ENCODE data around the gene SH3PXD2A. TPM values are rescaled to one million over a fixed set of nuclear protein-coding genes. Genes with fewer than 3 reads are reported as not detected.

SH3PXD2A gene
- total RNA-seq, 1 experiment from 2014 or later = 4.5 TPM

DNA sequence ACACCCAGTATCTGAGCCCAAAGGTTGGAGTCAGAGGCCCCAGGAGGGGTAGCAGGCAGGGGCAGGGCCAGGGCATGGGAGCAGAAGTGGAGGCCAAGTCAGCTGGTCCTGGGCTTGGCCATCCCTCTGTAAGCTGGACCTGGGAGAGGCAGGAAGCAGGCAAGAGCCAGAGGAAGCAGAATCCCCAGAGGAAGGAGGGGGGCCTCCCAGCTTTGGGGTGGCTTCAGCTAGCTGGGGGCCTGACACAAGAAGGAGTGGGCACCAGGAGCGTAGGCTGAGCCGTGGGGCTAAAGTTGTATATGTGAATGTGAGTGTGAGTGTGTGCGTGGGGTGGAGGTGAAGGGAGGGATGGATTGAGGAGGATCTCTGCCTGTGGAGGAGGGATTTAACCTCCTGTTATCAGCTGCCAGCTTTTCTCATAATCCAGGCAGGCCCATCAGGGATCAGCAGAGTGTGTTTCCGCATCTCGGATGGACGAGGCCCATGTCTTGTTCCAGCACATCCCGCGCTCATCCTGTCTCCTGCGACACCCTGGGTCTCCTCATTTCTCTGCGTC lies 307.9 kb downstream of the SH3PXD2A start:
- H3K79me1 ChIP-seq (ENCODE audit: insufficient read depth, low read depth, low read length, poor library complexity, severe bottlenecking) = no peaks in the 10 kb centered on the region
- Mint-ChIP-seq H3K27ac (no peak overlapping the region; a peak in 1 of 7 replicates), H3K4me3 (no peak overlapping the region), H3K9me3 (no peaks in the 10 kb centered on the region), H3K4me1 (peaks cover 14 to 35% of the 10 kb centered on the region in 2 experiments), H3K36me3 (ENCODE audit: insufficient read depth in 1 of 3, low read depth in 3 of 3) (no peaks in the 10 kb centered on the region), H3K27me3 (ENCODE audit: low read depth) (peaks cover 9% of the 10 kb centered on the region)
- no peak overlapping the region for H3K23ac ChIP-seq (ENCODE audit: insufficient read length, low read depth, low read length)
- H3K9ac ChIP-seq (ENCODE audit: extremely low read depth, insufficient read length, low read length) = no peak overlapping the region
- no peaks in the 10 kb centered on the region for H3K23me2 ChIP-seq (ENCODE audit: insufficient read length, low read depth, low read length, poor library complexity, severe bottlenecking)
- H4K8ac ChIP-seq (replicated peaks; ENCODE audit: insufficient read length, low read depth, low read length) = no peak overlapping the region
- no peak overlapping the region for H3K4me2 ChIP-seq (ENCODE audit: insufficient read depth, insufficient read length, low read length)
- H4K91ac ChIP-seq (ENCODE audit: insufficient read length, low read depth, low read length) = no peak overlapping the region
- H2BK12ac ChIP-seq (ENCODE audit: insufficient read length, low read depth, low read length) = no peak overlapping the region
- H2AFZ ChIP-seq (ENCODE audit: low read length) = no peak overlapping the region
- no peak overlapping the region for H3K27ac ChIP-seq (ENCODE audit: insufficient read length, low read depth, low read length)
- H3K79me2 ChIP-seq (ENCODE audit: insufficient read depth, low read length) = no peaks in the 10 kb centered on the region
- peaks cover 4% of the 10 kb centered on the region; the same call in 1 of the 2 replicates for H3K4me1 ChIP-seq (ENCODE audit: insufficient read depth, low read length)
- no peak overlapping the region for H2BK120ac ChIP-seq (ENCODE audit: low read depth, low read length, poor library complexity, severe bottlenecking)
- no peak overlapping the region for H3K56ac ChIP-seq (ENCODE audit: insufficient read length, low read depth, low read length)
- no peak overlapping the region for H3K18ac ChIP-seq (ENCODE audit: insufficient read length, low read depth, low read length)
- no peaks in the 10 kb centered on the region for H3K27me3 ChIP-seq (ENCODE audit: insufficient read depth, low read length)
- no peak overlapping the region for H4K5ac ChIP-seq (ENCODE audit: insufficient read length, low read depth, low read length)
- H3K9me3 ChIP-seq (ENCODE audit: control insufficient read depth, low read depth, low read length) = no peaks in the 10 kb centered on the region
- no peaks in the 10 kb centered on the region for H4K20me1 ChIP-seq (ENCODE audit: control insufficient read depth, insufficient read depth, insufficient read length)
- TF ChIP-seq, protein P1, sequence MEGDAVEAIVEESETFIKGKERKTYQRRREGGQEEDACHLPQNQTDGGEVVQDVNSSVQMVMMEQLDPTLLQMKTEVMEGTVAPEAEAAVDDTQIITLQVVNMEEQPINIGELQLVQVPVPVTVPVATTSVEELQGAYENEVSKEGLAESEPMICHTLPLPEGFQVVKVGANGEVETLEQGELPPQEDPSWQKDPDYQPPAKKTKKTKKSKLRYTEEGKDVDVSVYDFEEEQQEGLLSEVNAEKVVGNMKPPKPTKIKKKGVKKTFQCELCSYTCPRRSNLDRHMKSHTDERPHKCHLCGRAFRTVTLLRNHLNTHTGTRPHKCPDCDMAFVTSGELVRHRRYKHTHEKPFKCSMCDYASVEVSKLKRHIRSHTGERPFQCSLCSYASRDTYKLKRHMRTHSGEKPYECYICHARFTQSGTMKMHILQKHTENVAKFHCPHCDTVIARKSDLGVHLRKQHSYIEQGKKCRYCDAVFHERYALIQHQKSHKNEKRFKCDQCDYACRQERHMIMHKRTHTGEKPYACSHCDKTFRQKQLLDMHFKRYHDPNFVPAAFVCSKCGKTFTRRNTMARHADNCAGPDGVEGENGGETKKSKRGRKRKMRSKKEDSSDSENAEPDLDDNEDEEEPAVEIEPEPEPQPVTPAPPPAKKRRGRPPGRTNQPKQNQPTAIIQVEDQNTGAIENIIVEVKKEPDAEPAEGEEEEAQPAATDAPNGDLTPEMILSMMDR (conservative IDR thresholded peaks at IDR 0.05) = no peak
- no peak overlapping the region for H2BK5ac ChIP-seq (ENCODE audit: insufficient read length, low read length)
- DNase-seq = peak; percentile 24
- no peak overlapping the region for H3T11ph ChIP-seq (ENCODE audit: low read length)
- H2BK20ac ChIP-seq (ENCODE audit: low read depth, low read length, poor library complexity, severe bottlenecking) = no peak overlapping the region
- no peak overlapping the region for H2BK15ac ChIP-seq (ENCODE audit: low read depth, low read length)
- no peak overlapping the region for H2AK5ac ChIP-seq (ENCODE audit: insufficient read length, low read length)
- H3K4ac ChIP-seq (ENCODE audit: low read depth, low read length) = no peak overlapping the region
- H3K14ac ChIP-seq (ENCODE audit: insufficient read depth, low read length) = no peak overlapping the region
- no CpG with 5 or more reads among the region's 10 CpGs for WGBS (ENCODE audit: extremely low coverage, insufficient read length, low lambda C conversion rate)

Data from H9 (cell line).